Smooth muscle cell (in vitro differentiated cells): Measurements from ENCODE around the gene EEF1AKMT2. TPM values are rescaled to one million over a fixed set of nuclear protein-coding genes. Genes with fewer than 3 reads are reported as not detected.

Source experiments
- DNase-seq: peaks from one replicate; lab custom pipeline; 2025; ENCODE audit not compliant: unreplicated experiment; lab: John Stamatoyannopoulos, UW
- H2AFZ ChIP-seq: fragments of 200-600 bp; sonication (generic); 2 replicates; pipeline ENCODE4 v1.6.0; 2016; ENCODE audit warnings: antibody characterized with exemption, low read depth, mild to moderate bottlenecking
- H3F3A ChIP-seq: fragments of 200-600 bp; sonication (generic); 2 replicates; pipeline ENCODE4 v1.6.0; 2017; ENCODE audit warnings: antibody characterized with exemption, low read depth
- H3K27ac ChIP-seq: fragments of 200-600 bp; sonication (generic); 2 replicates; pipeline ENCODE4 v1.5.1; 2016; ENCODE audit warnings: low read depth, mild to moderate bottlenecking
- H3K27me3 ChIP-seq: fragments of 200-600 bp; sonication (generic); 2 replicates; pipeline ENCODE4 v1.6.1; 2016; ENCODE audit warnings: low read depth, mild to moderate bottlenecking
- H3K36me3 ChIP-seq: fragments of 200-600 bp; sonication (generic); 2 replicates; pipeline ENCODE4 v1.5.1; 2016; ENCODE audit warnings: low read depth
- H3K4me1 ChIP-seq: fragments of 200-600 bp; sonication (generic); 2 replicates; pipeline ENCODE4 v1.5.1; 2016; ENCODE audit warnings: low read depth
- H3K4me2 ChIP-seq: fragments of 200-600 bp; sonication (generic); 2 replicates; pipeline ENCODE4 v1.6.0; 2016; ENCODE audit warnings: mild to moderate bottlenecking
- H3K4me3 ChIP-seq: fragments of 200-600 bp; sonication (generic); 2 replicates; pipeline ENCODE4 v1.5.1; 2016; ENCODE audit warnings: mild to moderate bottlenecking
- H3K79me2 ChIP-seq: fragments of 200-600 bp; sonication (generic); 2 replicates; pipeline ENCODE4 v1.6.0; 2016; ENCODE audit warnings: low read depth, mild to moderate bottlenecking
- H3K9ac ChIP-seq: fragments of 200-600 bp; sonication (generic); 2 replicates; pipeline ENCODE4 v1.6.0; 2016; ENCODE audit warnings: low read depth
- H3K9me3 ChIP-seq: fragments of 200-600 bp; sonication (generic); replicated peaks from 2 replicates; pipeline ENCODE4 v1.5.1; 2016; ENCODE audit warnings: low read depth
- H4K20me1 ChIP-seq: fragments of 200-600 bp; sonication (generic); 2 replicates; pipeline ENCODE4 v1.6.0; 2016; ENCODE audit warnings: low read depth
- WGBS: methylation state at CpG from one replicate; pipeline ENCODE4 v1.1.7; 2016; ENCODE audit warnings: low lambda C conversion rate; 5-methylcytosine and 5-hydroxymethylcytosine counted together
- polyA plus RNA-seq: library from polyadenylated mRNA; unstranded; fragments of >200 nt; fragmentation: Nextera tagmentation; extraction: Ambion mirVana; gene quantifications from 2 replicates; pipeline ENCODE4 v1.2.1, GENCODE V29; 2016
- total RNA-seq: library from RNA; depleted of rRNA; stranded (reverse); fragments of >200 nt; gene quantifications from 2 replicates; pipeline ENCODE4 v1.2.3, GENCODE V29; 2014
- TF ChIP-seq, protein P1 (sequence below): fragments of 200-600 bp; sonication (generic); IDR thresholded peaks from 2 replicates; pipeline ENCODE4 v1.5.1; 2017; ENCODE audit warnings: borderline replicate concordance, mild to moderate bottlenecking, antibody characterized with exemption; ENCODE audit not compliant: insufficient read depth, poor library complexity, severe bottlenecking

EEF1AKMT2 gene
- total and polyA plus RNA-seq, 2 experiments from 2014 or later: 20.1 to 26.4 TPM

DNA sequence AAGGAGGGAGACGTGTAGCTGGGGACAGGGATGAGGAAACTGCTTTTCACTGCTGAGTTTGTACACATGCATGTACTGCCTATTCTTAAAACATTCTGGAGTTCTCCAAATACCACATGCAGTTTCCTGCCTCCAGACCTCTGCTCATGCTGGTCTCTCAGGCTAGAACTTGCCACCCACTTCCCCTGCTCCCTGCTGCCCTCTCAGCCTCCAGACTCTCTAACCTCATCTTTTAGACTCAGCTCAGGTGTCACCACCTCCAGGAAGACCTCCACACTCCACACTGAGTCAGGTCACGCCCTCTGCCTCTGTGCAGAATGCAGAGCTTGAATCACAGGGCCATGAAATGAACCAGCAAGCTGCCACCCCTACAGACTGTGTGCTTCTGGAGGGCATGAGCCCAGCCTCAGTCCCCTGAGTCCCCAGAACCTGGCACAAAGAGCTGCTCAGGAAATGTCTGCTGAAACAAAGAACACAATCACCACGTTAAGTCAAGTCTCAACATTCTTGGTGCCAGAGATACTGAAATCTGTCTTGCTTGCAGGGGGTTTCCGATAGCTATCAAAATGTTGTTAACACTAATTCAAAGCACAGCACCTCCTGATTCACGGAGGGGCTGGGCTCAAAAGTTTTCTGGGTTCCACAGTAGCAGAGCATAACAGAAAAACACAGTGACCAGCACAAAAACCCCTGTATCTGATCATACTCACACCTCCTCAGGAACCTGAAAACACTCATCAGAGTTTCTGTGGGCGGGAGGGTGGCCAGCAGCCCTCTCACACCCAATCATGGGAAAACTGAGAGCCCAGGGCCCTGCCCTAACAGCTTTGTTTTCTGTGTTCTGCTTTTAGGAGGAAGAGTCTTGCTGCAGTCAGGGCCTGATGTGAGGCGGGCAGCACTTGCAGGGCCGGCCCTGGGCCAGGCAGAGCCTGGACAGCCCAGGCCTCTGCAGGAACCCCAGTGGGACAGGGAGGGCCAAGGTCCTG, 68.6 kb downstream of the EEF1AKMT2 start:
- H4K20me1 ChIP-seq: peaks cover 77% of the 10 kb centered on the region
- TF ChIP-seq, protein P1, sequence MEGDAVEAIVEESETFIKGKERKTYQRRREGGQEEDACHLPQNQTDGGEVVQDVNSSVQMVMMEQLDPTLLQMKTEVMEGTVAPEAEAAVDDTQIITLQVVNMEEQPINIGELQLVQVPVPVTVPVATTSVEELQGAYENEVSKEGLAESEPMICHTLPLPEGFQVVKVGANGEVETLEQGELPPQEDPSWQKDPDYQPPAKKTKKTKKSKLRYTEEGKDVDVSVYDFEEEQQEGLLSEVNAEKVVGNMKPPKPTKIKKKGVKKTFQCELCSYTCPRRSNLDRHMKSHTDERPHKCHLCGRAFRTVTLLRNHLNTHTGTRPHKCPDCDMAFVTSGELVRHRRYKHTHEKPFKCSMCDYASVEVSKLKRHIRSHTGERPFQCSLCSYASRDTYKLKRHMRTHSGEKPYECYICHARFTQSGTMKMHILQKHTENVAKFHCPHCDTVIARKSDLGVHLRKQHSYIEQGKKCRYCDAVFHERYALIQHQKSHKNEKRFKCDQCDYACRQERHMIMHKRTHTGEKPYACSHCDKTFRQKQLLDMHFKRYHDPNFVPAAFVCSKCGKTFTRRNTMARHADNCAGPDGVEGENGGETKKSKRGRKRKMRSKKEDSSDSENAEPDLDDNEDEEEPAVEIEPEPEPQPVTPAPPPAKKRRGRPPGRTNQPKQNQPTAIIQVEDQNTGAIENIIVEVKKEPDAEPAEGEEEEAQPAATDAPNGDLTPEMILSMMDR: no peak
- no peak overlapping the region for H3K4me2 ChIP-seq
- no peaks in the 10 kb centered on the region for H3K4me1 ChIP-seq
- no peaks in the 10 kb centered on the region for H3K27me3 ChIP-seq
- H3K4me3 ChIP-seq: no peak overlapping the region
- no peak overlapping the region for H3K27ac ChIP-seq
- no peaks in the 10 kb centered on the region for H3K79me2 ChIP-seq
- H3K36me3 ChIP-seq: no peaks in the 10 kb centered on the region
- DNase-seq: no peak
- no peak overlapping the region for H2AFZ ChIP-seq
- no peaks in the 10 kb centered on the region for H3F3A ChIP-seq
- no peaks in the 10 kb centered on the region for H3K9me3 ChIP-seq
- 84% methylated on average over 8 of the region's 8 CpGs for WGBS
- H3K9ac ChIP-seq: no peak overlapping the region

DNA sequence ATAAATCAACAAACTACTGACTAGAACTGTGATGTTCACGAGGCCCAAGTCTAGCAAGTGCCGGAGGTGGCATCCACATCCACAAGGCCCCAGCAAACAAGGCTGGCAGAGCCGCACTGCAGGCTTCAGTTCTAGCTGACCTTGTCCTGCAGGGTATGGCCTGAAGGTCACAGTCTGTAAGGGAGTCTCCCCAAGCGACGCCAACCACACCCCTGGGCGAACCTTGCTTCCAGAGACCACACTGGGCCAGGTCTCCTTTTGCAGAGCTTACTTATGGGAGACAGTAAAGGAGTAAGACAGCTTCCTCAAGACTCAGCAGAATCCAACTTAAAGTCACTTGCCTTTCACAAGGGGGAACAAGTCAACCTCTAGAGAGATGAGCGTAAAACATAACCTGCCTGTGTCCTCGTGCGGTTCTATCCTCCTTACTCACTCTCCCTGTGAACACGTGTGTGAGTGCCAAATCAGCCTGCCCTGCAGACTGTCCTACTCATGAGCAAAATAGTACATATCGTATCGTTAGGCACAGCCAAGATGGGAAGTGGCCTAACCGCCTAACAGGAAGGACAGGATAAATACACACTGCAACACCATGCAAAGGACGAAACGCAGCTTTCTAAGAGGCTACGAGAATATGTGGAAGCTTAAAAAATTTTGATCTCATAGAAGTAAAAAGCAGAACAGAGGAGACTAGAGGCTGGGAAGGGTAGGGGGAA, 70.2 kb downstream of the EEF1AKMT2 start:
- no peaks in the 10 kb centered on the region for H3K4me1 ChIP-seq

DNA sequence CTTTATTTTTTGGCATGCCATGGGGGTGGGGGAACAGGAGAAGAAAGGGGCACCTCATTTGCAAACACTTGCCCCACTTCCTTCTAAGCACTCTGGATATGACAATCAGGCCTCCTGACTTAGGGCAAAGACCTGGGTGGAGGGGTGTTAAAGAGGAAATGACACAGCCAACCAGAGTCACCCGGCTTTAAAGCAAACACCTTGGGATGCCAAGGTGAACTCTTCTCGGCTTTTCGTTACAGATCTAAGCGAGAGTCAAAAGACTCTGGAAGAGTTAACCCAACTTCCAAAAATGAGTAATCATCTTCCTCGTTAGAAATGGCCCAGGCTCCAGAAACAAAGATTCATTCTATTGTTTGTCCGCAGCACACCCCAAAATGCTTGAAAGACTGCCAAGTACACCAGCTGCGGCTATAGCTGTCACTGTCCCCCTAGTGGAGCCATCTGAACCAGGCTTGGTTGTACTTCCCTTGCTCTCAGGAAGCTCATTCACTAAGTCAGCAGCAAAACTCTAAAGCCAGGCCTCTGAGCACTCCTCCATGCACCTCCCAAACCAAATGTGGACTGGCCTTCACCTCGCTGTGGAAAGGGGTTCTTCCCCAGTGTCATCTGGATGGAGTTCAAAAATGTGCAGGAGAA, 72.4 kb downstream of the EEF1AKMT2 start:
- no peak overlapping the region for H3K4me2 ChIP-seq
- no peak overlapping the region for H2AFZ ChIP-seq
- H3K9ac ChIP-seq: no peak overlapping the region

More for the DNA sequence above, 70.2 kb downstream of the EEF1AKMT2 start:
- H3K36me3 ChIP-seq: no peaks in the 10 kb centered on the region
- no peaks in the 10 kb centered on the region for H3K9me3 ChIP-seq
- WGBS: 94% methylated on average over 16 of the region's 16 CpGs
- H3F3A ChIP-seq: no peaks in the 10 kb centered on the region
- peaks cover 75% of the 10 kb centered on the region for H4K20me1 ChIP-seq
- H2AFZ ChIP-seq: no peak overlapping the region
- no peak for DNase-seq
- H3K9ac ChIP-seq: no peak overlapping the region
- TF ChIP-seq, protein P1: no peak
- no peaks in the 10 kb centered on the region for H3K79me2 ChIP-seq
- H3K27ac ChIP-seq: no peak overlapping the region
- H3K4me3 ChIP-seq: no peak overlapping the region
- no peak overlapping the region for H3K4me2 ChIP-seq
- H3K27me3 ChIP-seq: no peaks in the 10 kb centered on the region

More for the DNA sequence above, 72.4 kb downstream of the EEF1AKMT2 start:
- H3K27ac ChIP-seq: no peak overlapping the region
- no peaks in the 10 kb centered on the region for H3K9me3 ChIP-seq
- no peaks in the 10 kb centered on the region for H3K36me3 ChIP-seq
- 86% methylated on average over 8 of the region's 8 CpGs for WGBS
- H3K4me3 ChIP-seq: no peak overlapping the region
- no peaks in the 10 kb centered on the region for H3K27me3 ChIP-seq
- H3K79me2 ChIP-seq: no peaks in the 10 kb centered on the region
- H4K20me1 ChIP-seq: peaks cover 86% of the 10 kb centered on the region
- H3K4me1 ChIP-seq: no peaks in the 10 kb centered on the region
- H3F3A ChIP-seq: peaks cover 4% of the 10 kb centered on the region
- no peak for DNase-seq
- TF ChIP-seq, protein P1: no peak
